ENCODE results near the gene MORN1. TPM values are rescaled to one million over a fixed set of nuclear protein-coding genes. Genes with fewer than 3 reads are reported as not detected.

Gene MORN1
- total and polyA plus RNA-seq, 2 of the 8 experiments (the other 6 are each of a cell fraction or from before 2014, with no cell fraction given), result 5.0 to 9.1 TPM

DNA sequence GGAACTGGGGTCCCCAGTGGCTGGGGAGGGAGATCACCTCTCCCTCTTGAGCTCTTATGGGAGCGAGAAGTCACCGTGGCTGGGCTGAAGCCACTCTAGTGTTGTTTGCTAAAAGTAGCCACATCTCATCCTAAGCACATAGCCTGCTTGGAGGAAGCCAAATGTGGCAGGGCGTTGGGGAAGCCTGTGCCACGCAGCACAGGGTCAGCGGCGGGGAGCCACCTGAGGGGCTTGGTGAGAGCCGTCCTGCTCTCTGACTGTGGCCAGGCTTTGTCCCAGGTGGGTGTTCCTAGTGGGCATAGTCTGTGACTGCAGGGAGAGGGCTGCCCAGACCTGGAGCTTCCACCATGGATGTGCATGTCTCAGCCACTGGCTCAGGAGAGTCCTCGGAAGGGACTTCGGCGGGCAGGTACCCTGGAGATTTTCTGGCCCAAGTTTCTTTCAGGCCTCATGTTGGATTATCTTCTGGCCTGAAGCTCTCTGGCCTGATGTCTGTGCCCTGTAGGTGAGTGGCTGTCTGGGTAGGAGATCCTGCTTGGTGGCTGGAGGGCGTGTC lies 38.9 kb downstream of the MORN1 start:
- Histone ChIP-seq H3K79me2 (ENCODE audit: control insufficient read depth in 1 of 2, insufficient read depth in 2 of 2, low read length in 2 of 2) (no peaks in the 10 kb centered on the region), H3K36me3 (ENCODE audit: control insufficient read depth in 2 of 4, insufficient read depth in 4 of 4, low read length in 3 of 4) (no peaks in the 10 kb centered on the region), H3K18ac (ENCODE audit: extremely low read depth, low read length) (no peak overlapping the region), H3K4me2 (ENCODE audit: insufficient read depth in 1 of 2, low read depth in 2 of 2, low read length in 2 of 2) (no peak overlapping the region), H3K4me3 (ENCODE audit: extremely low read depth in 1 of 4, insufficient read depth in 2 of 4, low read depth in 3 of 4, low read length in 4 of 4) (no peak overlapping the region), H3K4ac (replicated peaks; ENCODE audit: insufficient read length, low read depth, low read length) (no peak overlapping the region), H3K23me2 (ENCODE audit: low read depth, low read length) (no peaks in the 10 kb centered on the region), H3K27me3 (replicated peaks in 1 of 4; ENCODE audit: control insufficient read depth in 3 of 4, extremely low read depth in 1 of 4, insufficient read depth in 3 of 4, low read length in 3 of 4) (no peaks in the 10 kb centered on the region), H4K5ac (ENCODE audit: insufficient read length, low read depth, low read length) (no peak overlapping the region), H2AK5ac (ENCODE audit: low read depth, low read length) (no peak overlapping the region), H3K4me1 (replicated peaks in 1 of 4; ENCODE audit: control insufficient read depth in 3 of 4, insufficient read depth in 4 of 4, low read length in 3 of 4) (no peaks in the 10 kb centered on the region), H4K91ac (replicated peaks; ENCODE audit: insufficient read length, low read length) (no peak overlapping the region), H3K56ac (replicated peaks; ENCODE audit: insufficient read length, low read depth, low read length) (no peak overlapping the region), H3K79me1 (ENCODE audit: low read depth, low read length) (no peaks in the 10 kb centered on the region), H3K14ac (ENCODE audit: insufficient read length) (no peak overlapping the region), H4K20me1 (replicated peaks in 1 of 2; ENCODE audit: control insufficient read depth in 1 of 2, insufficient read depth in 2 of 2, low read length in 2 of 2) (no peaks in the 10 kb centered on the region), H3K23ac (ENCODE audit: insufficient read length) (no peak overlapping the region), H3K9ac (replicated peaks in 1 of 4; ENCODE audit: extremely low read depth in 1 of 4, low read depth in 3 of 4, low read length in 3 of 4) (no peak overlapping the region), H2BK12ac (ENCODE audit: low read depth, low read length) (no peak overlapping the region), H3K27ac (ENCODE audit: low read depth, low read length) (no peak overlapping the region), H4K8ac (ENCODE audit: extremely low read depth, insufficient read depth, low read length) (no peak overlapping the region; the same call in 1 of the 2 replicates), H2BK20ac (ENCODE audit: low read length) (no peak overlapping the region), H2BK120ac (replicated peaks; ENCODE audit: low read depth, low read length) (no peak overlapping the region), H2BK15ac (ENCODE audit: low read length) (no peak overlapping the region), H2BK5ac (ENCODE audit: low read depth, low read length) (no peak overlapping the region), H2AFZ (ENCODE audit: low read length) (no peak overlapping the region), H3K9me3 (ENCODE audit: insufficient read depth in 2 of 2, low read depth in 1 of 2, low read length in 1 of 2) (no peaks in the 10 kb centered on the region)
- FAIRE-seq, result no peak
- 92% methylated on average over 11 of the region's 11 CpGs; no CpG with 5 or more reads in 1 of the 2 experiments for WGBS, 2 experiments (ENCODE audit: extremely low coverage in 1 of 2, insufficient coverage in 1 of 2, insufficient read length in 1 of 2, insufficient replicate concordance in 2 of 2, low coverage in 1 of 2, low lambda C conversion rate in 2 of 2, missing lambda C conversion rate in 1 of 2)
- CTCF ChIA-PET (ENCODE audit: partially characterized antibody), result interaction anchor here (0.9 to 2.1 kb wide), 9 partner anchors 12 to 168 kb away, joined by 3 to 8 read pairs (median 3); partner anchors contain the start of gene FAAP20
- POLR2A ChIA-PET (ENCODE audit: partially characterized antibody), result interaction anchor here (1.0 kb wide), 1 partner anchor 27 kb away, joined by 3 read pairs; no protein-coding TSS in a partner anchor
- no peak for DNase-seq (ENCODE audit: low read depth in 1 of 2, low spot score in 2 of 2)
- TF ChIP-seq TEAD4 (IDR thresholded peaks at IDR 0.05; ENCODE audit: low read depth, low read length) (no peak), TCF12 (IDR thresholded peaks at IDR 0.05; ENCODE audit: low read depth, low read length) (no peak), SRF (IDR thresholded peaks at IDR 0.05; ENCODE audit: low read depth, low read length) (no peak), EZH2 (IDR thresholded peaks at IDR 0.05; ENCODE audit: low read depth, low read length, severe bottlenecking) (no peak), PHF8 (conservative IDR thresholded peaks at IDR 0.05; ENCODE audit: low read depth, low read length) (no peak)
- TF ChIP-seq, protein P1, sequence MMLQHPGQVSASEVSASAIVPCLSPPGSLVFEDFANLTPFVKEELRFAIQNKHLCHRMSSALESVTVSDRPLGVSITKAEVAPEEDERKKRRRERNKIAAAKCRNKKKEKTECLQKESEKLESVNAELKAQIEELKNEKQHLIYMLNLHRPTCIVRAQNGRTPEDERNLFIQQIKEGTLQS (IDR thresholded peaks at IDR 0.05; ENCODE audit: insufficient read depth, low read depth, low read length), result no peak
- TF ChIP-seq, protein P2, sequence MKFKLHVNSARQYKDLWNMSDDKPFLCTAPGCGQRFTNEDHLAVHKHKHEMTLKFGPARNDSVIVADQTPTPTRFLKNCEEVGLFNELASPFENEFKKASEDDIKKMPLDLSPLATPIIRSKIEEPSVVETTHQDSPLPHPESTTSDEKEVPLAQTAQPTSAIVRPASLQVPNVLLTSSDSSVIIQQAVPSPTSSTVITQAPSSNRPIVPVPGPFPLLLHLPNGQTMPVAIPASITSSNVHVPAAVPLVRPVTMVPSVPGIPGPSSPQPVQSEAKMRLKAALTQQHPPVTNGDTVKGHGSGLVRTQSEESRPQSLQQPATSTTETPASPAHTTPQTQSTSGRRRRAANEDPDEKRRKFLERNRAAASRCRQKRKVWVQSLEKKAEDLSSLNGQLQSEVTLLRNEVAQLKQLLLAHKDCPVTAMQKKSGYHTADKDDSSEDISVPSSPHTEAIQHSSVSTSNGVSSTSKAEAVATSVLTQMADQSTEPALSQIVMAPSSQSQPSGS (IDR thresholded peaks at IDR 0.05; ENCODE audit: low read length), result no peak
- TF ChIP-seq, protein P3, sequence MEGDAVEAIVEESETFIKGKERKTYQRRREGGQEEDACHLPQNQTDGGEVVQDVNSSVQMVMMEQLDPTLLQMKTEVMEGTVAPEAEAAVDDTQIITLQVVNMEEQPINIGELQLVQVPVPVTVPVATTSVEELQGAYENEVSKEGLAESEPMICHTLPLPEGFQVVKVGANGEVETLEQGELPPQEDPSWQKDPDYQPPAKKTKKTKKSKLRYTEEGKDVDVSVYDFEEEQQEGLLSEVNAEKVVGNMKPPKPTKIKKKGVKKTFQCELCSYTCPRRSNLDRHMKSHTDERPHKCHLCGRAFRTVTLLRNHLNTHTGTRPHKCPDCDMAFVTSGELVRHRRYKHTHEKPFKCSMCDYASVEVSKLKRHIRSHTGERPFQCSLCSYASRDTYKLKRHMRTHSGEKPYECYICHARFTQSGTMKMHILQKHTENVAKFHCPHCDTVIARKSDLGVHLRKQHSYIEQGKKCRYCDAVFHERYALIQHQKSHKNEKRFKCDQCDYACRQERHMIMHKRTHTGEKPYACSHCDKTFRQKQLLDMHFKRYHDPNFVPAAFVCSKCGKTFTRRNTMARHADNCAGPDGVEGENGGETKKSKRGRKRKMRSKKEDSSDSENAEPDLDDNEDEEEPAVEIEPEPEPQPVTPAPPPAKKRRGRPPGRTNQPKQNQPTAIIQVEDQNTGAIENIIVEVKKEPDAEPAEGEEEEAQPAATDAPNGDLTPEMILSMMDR (IDR thresholded peaks at IDR 0.05; ENCODE audit: control extremely low read depth in 1 of 3, insufficient read depth in 1 of 3, low read depth in 1 of 3, low read length in 3 of 3), result no peak

All from H1 (cell line).